Left lung (tissue), 10 donors: ENCODE measurements around the gene IGLL1. TPM values are rescaled to one million over a fixed set of nuclear protein-coding genes. Genes with fewer than 3 reads are reported as not detected.

Experiments
- ATAC-seq: fragments of 200-7000 bp; cut with Tn5 transposase; one replicate; pipeline ENCODE4 v1.9.1; 2020; ENCODE audit warnings: moderate library complexity
- DNase-seq, 4 donors: peaks; one replicate each; pipeline ENCODE4 v3.0.0-alpha.2; 2013 to 2020
- H3K27ac ChIP-seq, 2 donors: fragments of 200-600 bp; sonication (generic) in 1 of 2; one replicate each; pipeline versions ENCODE4 v1.5.0 to v1.8.0; 2020 to 2021
- H3K27me3 ChIP-seq, 2 donors: fragments of 200-600 bp; sonication (generic) in 1 of 2; one replicate each; pipeline versions ENCODE4 v1.5.0 to v1.8.0; 2020 to 2021
- H3K36me3 ChIP-seq, 2 donors: fragments of 200-600 bp; sonication (generic) in 1 of 2; one replicate each; pipeline versions ENCODE4 v1.5.0 to v1.8.0; 2020 to 2021
- H3K4me1 ChIP-seq, 2 donors: fragments of 200-600 bp; one replicate each; pipeline ENCODE4 v1.8.0; 2021
- H3K4me3 ChIP-seq, 2 donors: fragments of 200-600 bp; sonication (generic) in 1 of 2; one replicate each; pipeline versions ENCODE4 v1.5.0 to v1.8.0; 2020 to 2021; ENCODE audit warnings: mild to moderate bottlenecking in 1 of 2
- H3K9me3 ChIP-seq, 2 donors: fragments of 200-600 bp; sonication (generic) in 1 of 2; one replicate each; pipeline versions ENCODE4 v1.5.0 to v1.8.0; 2020 to 2021
- intact Hi-C, 2 donors: fragments of 100-400 bp; cut with DNase I; formaldehyde crosslinking; loops; one replicate each; pipeline versions ENCODE4 v1.11.2 to v1.14.2; 2022
- polyA plus RNA-seq, 6 donors: library from polyadenylated mRNA; unstranded; fragments of 120-200 nt; gene quantifications; one replicate each; pipeline ENCODE4 v1.2.1, GENCODE V29; 2013; ENCODE audit not compliant: insufficient read length in 6 of 6
- total RNA-seq, 2 donors: library from RNA; stranded (reverse); fragmentation: NEBNext Ultra II Directional; extraction: Animal tissue kit (Norgen Biotek cat#: 25700); gene quantifications; one replicate each; pipeline ENCODE4 v1.2.1, GENCODE V29; 2021
- TF ChIP-seq, protein P1 (sequence below), 2 donors: fragments of 200-600 bp; sonication (generic) in 1 of 2; IDR thresholded peaks; one replicate each; pipeline versions ENCODE4 v1.5.0 to v1.8.0; 2021; ENCODE audit warnings: antibody characterized with exemption in 2 of 2
- donor health status: DM: no; HTN: yes; CAD: no.
- donor health status: DM: no; HTN: no; CAD: no.

Gene IGLL1
- total and polyA plus RNA-seq, 8 donors = 0.39 to 1.6 (median 0.55) TPM; not detected in 2

DNA sequence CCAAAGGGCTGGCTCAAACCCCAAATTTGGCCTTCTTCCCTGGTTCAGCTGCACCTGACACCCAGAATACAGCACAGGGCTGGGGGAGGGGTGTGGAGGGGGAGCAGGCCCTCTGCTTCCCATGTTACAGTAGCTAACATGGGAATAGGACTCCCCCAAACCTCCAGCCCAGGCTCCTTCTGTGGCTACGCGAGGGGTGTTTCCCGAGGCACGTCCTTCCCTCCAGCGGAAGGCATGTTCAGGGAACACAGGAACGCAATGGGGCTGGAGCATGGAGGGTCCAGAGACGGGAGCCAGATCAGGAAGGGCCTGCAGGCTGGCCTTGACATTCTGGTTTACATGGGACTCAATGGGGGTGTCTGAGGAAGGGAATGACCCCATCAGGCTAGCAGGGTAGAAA is 11.8 kb upstream of the IGLL1 start:
- H3K9me3 ChIP-seq = peaks cover 0 to 2% of the 10 kb centered on the region in 2 donors
- H3K4me1 ChIP-seq = no peaks in the 10 kb centered on the region
- ATAC-seq (no peak), DNase-seq (no peak)
- TF ChIP-seq, protein P1, sequence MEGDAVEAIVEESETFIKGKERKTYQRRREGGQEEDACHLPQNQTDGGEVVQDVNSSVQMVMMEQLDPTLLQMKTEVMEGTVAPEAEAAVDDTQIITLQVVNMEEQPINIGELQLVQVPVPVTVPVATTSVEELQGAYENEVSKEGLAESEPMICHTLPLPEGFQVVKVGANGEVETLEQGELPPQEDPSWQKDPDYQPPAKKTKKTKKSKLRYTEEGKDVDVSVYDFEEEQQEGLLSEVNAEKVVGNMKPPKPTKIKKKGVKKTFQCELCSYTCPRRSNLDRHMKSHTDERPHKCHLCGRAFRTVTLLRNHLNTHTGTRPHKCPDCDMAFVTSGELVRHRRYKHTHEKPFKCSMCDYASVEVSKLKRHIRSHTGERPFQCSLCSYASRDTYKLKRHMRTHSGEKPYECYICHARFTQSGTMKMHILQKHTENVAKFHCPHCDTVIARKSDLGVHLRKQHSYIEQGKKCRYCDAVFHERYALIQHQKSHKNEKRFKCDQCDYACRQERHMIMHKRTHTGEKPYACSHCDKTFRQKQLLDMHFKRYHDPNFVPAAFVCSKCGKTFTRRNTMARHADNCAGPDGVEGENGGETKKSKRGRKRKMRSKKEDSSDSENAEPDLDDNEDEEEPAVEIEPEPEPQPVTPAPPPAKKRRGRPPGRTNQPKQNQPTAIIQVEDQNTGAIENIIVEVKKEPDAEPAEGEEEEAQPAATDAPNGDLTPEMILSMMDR (IDR thresholded peaks at IDR 0.05) = no peak
- H3K36me3 ChIP-seq = no peaks in the 10 kb centered on the region
- no peaks in the 10 kb centered on the region for H3K27me3 ChIP-seq
- no peak overlapping the region for H3K4me3 ChIP-seq
- no peak overlapping the region for H3K27ac ChIP-seq
- intact Hi-C loops = no loop called here

DNA sequence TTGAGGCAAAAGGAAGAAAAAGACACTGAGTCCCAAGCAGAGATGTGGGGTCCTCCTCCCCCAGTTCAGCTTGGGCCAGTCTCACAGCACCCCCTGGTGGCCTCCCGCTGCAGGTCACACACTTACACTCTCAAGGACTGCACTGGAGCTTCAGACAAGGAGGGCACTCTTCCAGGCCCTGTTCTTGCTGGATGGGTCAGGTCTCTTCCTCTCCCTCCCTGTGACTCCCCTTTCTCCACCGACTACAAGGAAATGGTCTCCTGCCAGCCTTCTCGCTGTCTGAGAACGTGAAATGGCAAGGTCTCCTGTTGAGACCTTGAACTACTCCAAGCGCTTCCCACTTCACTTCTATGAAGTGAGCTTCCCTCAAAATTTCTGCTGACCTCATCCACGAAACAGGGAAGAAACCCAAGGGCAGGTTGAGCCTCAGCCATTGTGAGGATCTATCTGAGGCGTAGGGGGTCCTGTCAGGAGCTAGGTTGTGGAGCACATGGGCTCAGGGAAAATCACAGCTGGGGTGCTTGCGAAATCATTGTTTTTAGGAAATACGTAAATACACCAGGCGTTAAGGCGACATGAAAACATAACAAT is 11.2 kb upstream of the IGLL1 start:
- ATAC-seq = peak; percentile 92
- Histone ChIP-seq H3K36me3 (no peaks in the 10 kb centered on the region), H3K27me3 (no peaks in the 10 kb centered on the region), H3K9me3 (peaks cover 0 to 2% of the 10 kb centered on the region in 2 donors), H3K4me1 (no peaks in the 10 kb centered on the region), H3K27ac (no peak overlapping the region), H3K4me3 (no peak overlapping the region)
- TF ChIP-seq, protein P1 (IDR thresholded peaks at IDR 0.05) = peak; percentile 67 to 77
- DNase-seq = peak in 2 of 4 donors; percentile 35 to 66
- intact Hi-C loops = no loop called here

DNA sequence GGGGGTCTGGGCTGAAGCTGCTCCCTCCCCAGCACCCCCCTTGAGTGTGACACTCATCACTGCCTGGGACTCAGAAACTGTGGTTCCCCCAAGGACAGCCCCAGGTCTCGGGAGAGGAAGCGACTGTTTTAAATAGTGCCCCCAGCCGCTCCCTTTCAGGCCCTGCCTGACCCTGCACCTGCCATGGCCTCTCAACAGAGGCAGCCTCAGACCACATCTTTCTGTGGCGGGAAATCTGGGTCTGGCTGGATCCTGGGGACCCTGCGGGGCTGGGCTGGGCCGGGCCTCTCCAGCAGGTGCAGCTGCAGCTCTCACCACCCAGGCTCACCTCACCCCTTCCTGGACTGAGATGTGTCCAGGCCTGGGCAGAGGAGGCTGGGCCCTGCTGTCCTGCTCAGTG is 3.7 kb upstream of the IGLL1 start:
- ATAC-seq (no peak), DNase-seq (peak in 1 of 4 donors; percentile 45)
- intact Hi-C loops = no loop called here
- H3K4me1 ChIP-seq = no peaks in the 10 kb centered on the region
- H3K27me3 ChIP-seq = no peaks in the 10 kb centered on the region
- no peaks in the 10 kb centered on the region for H3K36me3 ChIP-seq
- no peak overlapping the region for H3K27ac ChIP-seq
- H3K4me3 ChIP-seq = no peak overlapping the region
- H3K9me3 ChIP-seq = no peaks in the 10 kb centered on the region
- TF ChIP-seq, protein P1 (IDR thresholded peaks at IDR 0.05) = no peak

DNA sequence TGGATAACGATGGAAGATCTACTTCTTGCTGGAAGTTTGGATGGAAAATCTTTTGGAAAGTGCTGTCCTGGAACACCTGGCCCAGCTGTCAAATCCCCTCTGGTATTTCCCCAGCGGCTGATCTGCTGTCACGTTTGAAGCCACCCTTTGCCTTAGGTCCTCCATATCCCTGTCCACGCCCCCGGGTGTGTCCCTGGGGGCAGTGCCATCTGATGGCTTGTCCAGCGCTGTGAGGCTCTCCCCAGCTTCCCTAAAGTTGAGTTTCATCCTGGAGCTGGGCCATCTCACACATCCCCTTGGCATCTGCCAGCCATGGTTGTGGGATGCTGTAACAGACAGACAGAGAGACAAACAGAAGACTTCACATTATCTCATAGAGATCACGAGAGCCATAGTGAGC is 3.1 kb upstream of the IGLL1 start:
- Histone ChIP-seq H3K36me3 (no peaks in the 10 kb centered on the region), H3K9me3 (no peaks in the 10 kb centered on the region), H3K27me3 (no peaks in the 10 kb centered on the region), H3K27ac (no peak overlapping the region), H3K4me1 (no peaks in the 10 kb centered on the region), H3K4me3 (no peak overlapping the region)
- intact Hi-C loops = no loop called here
- ATAC-seq (no peak), DNase-seq (peak in 1 of 4 donors; percentile 38)
- TF ChIP-seq, protein P1 (IDR thresholded peaks at IDR 0.05) = no peak

DNA sequence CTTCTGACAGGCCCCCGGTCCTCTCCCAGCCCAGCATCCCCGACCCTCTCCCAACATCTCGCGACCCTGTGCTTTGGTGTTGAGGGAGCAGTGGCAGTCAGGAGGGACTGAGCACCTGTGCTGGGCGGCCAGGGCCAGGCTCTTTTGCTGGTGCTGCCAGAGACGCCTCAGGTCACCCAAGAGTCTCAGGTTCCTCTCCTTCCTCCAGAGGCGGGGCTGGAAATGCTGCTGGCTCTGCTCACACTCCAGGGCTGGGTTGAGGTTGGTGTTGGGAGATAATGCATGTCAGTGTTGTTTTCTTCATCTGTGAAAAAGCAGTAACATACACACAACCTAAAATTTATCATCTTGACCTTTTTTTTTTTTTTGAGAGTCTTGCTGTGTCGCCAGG is 1.2 kb upstream of the IGLL1 start:
- intact Hi-C loops = no loop called here
- Histone ChIP-seq H3K9me3 (no peaks in the 10 kb centered on the region), H3K27ac (no peak overlapping the region), H3K27me3 (no peaks in the 10 kb centered on the region), H3K4me1 (no peaks in the 10 kb centered on the region), H3K36me3 (no peaks in the 10 kb centered on the region), H3K4me3 (no peak overlapping the region)
- ATAC-seq (no peak), DNase-seq (peak in 1 of 4 donors; percentile 42)
- TF ChIP-seq, protein P1 (IDR thresholded peaks at IDR 0.05) = no peak
